HepG2 (cell line): ENCODE data around the gene FAM171A2. TPM values are rescaled to one million over a fixed set of nuclear protein-coding genes. Genes with fewer than 3 reads are reported as not detected.

ENCODE experiments used
- BORCS8-MEF2B ChIP-seq: sonication (generic); formaldehyde crosslinking; IDR thresholded peaks from 2 replicates; pipeline ENCODE4 v1.8.0; 2022; ENCODE audit warnings: mild to moderate bottlenecking, missing genetic modification reagents
- KAT2B ChIP-seq: fragments of 150-350 bp; IDR thresholded peaks from 2 replicates; pipeline ENCODE4 v1.6.1; 2014; ENCODE audit warnings: low read depth, low read length, borderline replicate concordance
- NFAT5 ChIP-seq: sonication (generic); formaldehyde crosslinking; IDR thresholded peaks from 2 replicates; pipeline ENCODE4 v1.4.0; 2020; ENCODE audit warnings: missing genetic modification reagents
- RORA ChIP-seq: sonication (generic); formaldehyde crosslinking; IDR thresholded peaks from 2 replicates; pipeline ENCODE4 v1.5.0; 2020; ENCODE audit warnings: mild to moderate bottlenecking, missing genetic modification reagents, moderate library complexity
- SNAPC2 ChIP-seq: sonication (generic); formaldehyde crosslinking; IDR thresholded peaks from 2 replicates; pipeline ENCODE4 v1.8.1; 2022; ENCODE audit warnings: mild to moderate bottlenecking, missing genetic modification reagents
- SRSF1 ChIP-seq: fragments of 200-400 bp; formaldehyde crosslinking; optimal IDR thresholded peaks from 2 replicates; pipeline ENCODE3; 2017; ENCODE audit warnings: mild to moderate bottlenecking, low read depth, low read length, moderate library complexity
- TGIF2 ChIP-seq: IDR thresholded peaks from 2 replicates; pipeline ENCODE4 v1.6.1; 2016; ENCODE audit warnings: control low read depth, missing compliant biosample characterization
- ZBTB7B ChIP-seq: sonication (generic); formaldehyde crosslinking; IDR thresholded peaks from 2 replicates; pipeline ENCODE4 v1.4.0; 2020; ENCODE audit warnings: missing genetic modification reagents
- ZC3H4 ChIP-seq: sonication (generic); formaldehyde crosslinking; IDR thresholded peaks from 2 replicates; pipeline ENCODE4 v1.4.0; 2020; ENCODE audit warnings: missing genetic modification reagents, borderline replicate concordance
- ZHX2 ChIP-seq, 2 experiments: sonication (generic) in 1 of 2; formaldehyde crosslinking in 1 of 2; IDR thresholded peaks; 2 replicates each; pipeline versions ENCODE4 v1.6.1 to v1.9.0; 2014 to 2022; ENCODE audit warnings: antibody characterized with exemption in 1 of 2, borderline replicate concordance in 1 of 2, inconsistent platforms in 1 of 2, low read depth in 1 of 2, missing genetic modification reagents in 1 of 2
- ZNF33A ChIP-seq: sonication (generic); formaldehyde crosslinking; IDR thresholded peaks from 2 replicates; pipeline ENCODE4 v1.5.1; 2020; ENCODE audit warnings: missing genetic modification reagents, mild to moderate bottlenecking, moderate library complexity, borderline replicate concordance
- ZNF615 ChIP-seq: sonication (generic); formaldehyde crosslinking; IDR thresholded peaks from 2 replicates; pipeline ENCODE4 v1.5.0; 2020; ENCODE audit warnings: mild to moderate bottlenecking, missing genetic modification reagents, borderline replicate concordance
- ZNF790 ChIP-seq: sonication (generic); formaldehyde crosslinking; IDR thresholded peaks from 2 replicates; pipeline ENCODE4 v1.8.0; 2022; ENCODE audit warnings: missing genetic modification reagents, mild to moderate bottlenecking, borderline replicate concordance
- ZZZ3 ChIP-seq: sonication (generic); formaldehyde crosslinking; IDR thresholded peaks from 2 replicates; pipeline ENCODE4 v1.4.0; 2020; ENCODE audit warnings: missing genetic modification reagents, mild to moderate bottlenecking, borderline replicate concordance
- polyA plus RNA-seq, 8 experiments: library from polyadenylated mRNA; depleted of rRNA in 3 of 8; stranded (reverse) in 7 of 8; unstranded in 1 of 8; fragments of >200 nt; fragmentation: Illumina TruSeq in 4 of 8; extraction: Trizol in 4 of 8; gene quantifications; 2 replicates each; pipeline versions ENCODE4 v1.2.1 to v1.2.3, GENCODE V29; 2011 to 2016; ENCODE audit warnings: low read depth in 4 of 8, missing spikeins in 1 of 8, mixed read lengths in 1 of 8; ENCODE audit not compliant: insufficient read depth in 1 of 8
- total RNA-seq, 5 experiments: library from RNA; depleted of rRNA; stranded (reverse); fragments of >200 nt; fragmentation: Illumina TruSeq; extraction: Trizol; gene quantifications; 2 replicates each; pipeline ENCODE4 v1.2.3, GENCODE V29; 2016; ENCODE audit warnings: low read depth in 1 of 5

Gene FAM171A2
- total and polyA plus RNA-seq, 2 of the 13 experiments (the other 11 are each of a cell fraction or from before 2014, with no cell fraction given), result 1.8 to 3.6 TPM

GRCh38 chr17:44345454-44346026 is 18.1 kb downstream of the FAM171A2 start (continued):
- TF ChIP-seq NFAT5 (CRISPR knock-in tag) (no peak), BORCS8-MEF2B (CRISPR knock-in tag) (peak; percentile 46; the same call in 1 of the 2 replicates), ZZZ3 (CRISPR knock-in tag) (no peak), SNAPC2 (no peak), ZNF33A (CRISPR knock-in tag) (no peak), SRSF1 (no peak), RORA (CRISPR knock-in tag) (no peak), TGIF2 (CRISPR knock-in tag) (peak; percentile 55; the same call in 1 of the 2 replicates), KAT2B (no peak), ZNF790 (no peak), ZBTB7B (CRISPR knock-in tag) (peak; percentile 63), ZHX2 (IDR thresholded peaks at IDR 0.05; ENCODE audit: low read depth) (peak; percentile 45; the same call in 1 of the 2 replicates), ZHX2 (CRISPR knock-in tag; IDR thresholded peaks at IDR 0.05; ENCODE audit: borderline replicate concordance) (no peak), ZNF615 (CRISPR knock-in tag) (no peak), ZC3H4 (CRISPR knock-in tag) (no peak; the same call in 1 of the 2 replicates)
